Glomerular endothelial cell (primary cell): ENCODE measurements around the gene NTRK1. TPM values are rescaled to one million over a fixed set of nuclear protein-coding genes. Genes with fewer than 3 reads are reported as not detected.

ENCODE experiments used
- DNase-seq: peaks from one replicate; pipeline ENCODE4 v3.0.0-alpha.2; 2011; ENCODE audit warnings: low read depth, low spot score; ENCODE audit errors: extremely low read depth
- total RNA-seq: library from RNA; depleted of rRNA; stranded (reverse); fragments of >200 nt; gene quantifications from 2 replicates; pipeline ENCODE4 v1.2.3, GENCODE V29; 2015

NTRK1 gene
- total RNA-seq, 1 donor from 2014 or later = 0.41 TPM

DNA sequence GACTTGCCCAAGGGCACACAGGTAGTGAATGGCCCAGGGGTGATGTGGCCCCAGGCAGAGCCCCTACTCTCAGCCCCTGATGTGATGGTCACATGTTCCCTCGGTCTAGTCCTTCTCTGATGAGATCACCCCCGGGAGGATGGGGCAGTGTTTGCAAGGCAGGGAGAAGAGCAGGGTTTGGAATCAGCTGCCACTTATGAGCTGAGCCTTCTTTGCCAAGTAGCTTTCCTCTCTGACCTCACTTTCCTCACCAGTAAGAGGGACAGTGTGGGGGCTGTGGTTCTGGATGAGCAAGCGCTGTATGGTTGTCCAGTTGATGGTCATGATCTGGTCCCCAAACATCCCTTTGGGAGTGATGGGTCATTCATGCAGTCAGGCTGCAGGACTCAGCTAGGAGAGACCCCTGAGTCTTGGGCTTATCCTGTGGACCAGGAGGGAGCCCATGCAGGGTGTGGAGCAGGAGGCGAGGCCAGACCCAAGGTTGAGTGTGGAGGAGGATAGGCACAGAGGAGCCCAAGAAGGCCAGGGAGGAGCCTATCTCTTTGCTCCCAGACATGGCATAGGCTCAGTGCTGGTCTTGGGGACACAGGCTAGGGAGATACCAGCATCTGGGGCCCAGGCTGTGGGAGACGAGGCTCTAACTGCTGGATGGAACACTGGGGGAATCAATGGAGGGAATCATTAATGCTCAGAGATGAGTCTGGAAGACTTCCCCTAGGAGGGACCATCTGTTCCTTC is 16.9 kb downstream of the NTRK1 start:
- DNase-seq = no peak

DNA sequence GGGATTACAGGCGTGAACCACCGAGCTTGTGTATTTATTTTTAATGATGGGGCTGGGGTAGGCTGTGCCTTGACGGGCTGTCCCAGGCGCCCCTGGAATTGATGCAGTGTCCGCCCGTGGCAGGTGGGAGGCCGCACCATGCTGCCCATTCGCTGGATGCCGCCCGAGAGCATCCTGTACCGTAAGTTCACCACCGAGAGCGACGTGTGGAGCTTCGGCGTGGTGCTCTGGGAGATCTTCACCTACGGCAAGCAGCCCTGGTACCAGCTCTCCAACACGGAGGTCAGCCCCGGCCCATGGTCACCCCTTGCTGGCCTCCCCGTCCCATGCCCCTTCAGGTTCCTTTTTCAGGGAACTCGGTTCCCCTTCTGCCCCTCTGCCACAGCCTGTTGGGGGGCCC is 19.2 kb downstream of the NTRK1 start:
- no peak for DNase-seq

DNA sequence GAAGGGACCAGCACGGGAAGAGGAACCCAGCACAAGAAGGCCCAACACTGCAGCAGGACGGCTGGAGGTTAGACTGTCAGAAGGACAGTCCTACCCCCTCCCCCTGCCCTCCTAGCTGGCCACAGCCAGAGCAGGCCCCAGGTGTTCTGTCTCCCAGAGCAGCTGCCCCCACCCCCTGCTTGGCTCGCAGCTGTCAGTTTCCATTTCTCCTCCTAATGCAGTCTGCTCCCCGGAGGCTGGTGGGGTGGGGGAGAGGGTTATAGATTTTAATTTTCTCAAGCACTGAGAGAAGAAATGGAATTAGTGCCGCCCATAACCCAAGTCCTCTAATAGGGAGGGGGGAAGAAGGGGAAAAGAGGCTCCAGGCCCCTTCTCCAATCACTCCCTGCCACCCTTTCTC is 19.8 kb downstream of the NTRK1 start:
- no peak for DNase-seq

DNA sequence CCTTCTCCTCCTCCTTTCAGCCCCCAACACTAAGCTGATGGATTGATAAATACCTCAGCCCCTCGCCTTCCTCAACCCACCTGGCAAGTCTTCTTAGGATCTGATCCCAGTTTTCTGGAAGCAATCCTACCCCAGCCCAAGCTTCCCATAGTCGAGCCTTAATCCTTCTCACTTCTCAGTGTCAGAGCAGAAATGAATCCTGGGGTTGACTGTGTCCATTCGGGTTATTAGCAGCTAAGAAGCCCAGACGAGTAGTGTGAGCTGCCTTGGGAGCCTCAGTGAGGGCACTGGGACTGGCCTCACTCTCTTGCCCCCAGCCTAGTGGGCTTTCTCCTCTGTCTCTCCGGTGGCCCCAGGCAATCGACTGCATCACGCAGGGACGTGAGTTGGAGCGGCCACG is 20.4 kb downstream of the NTRK1 start:
- DNase-seq = no peak

DNA sequence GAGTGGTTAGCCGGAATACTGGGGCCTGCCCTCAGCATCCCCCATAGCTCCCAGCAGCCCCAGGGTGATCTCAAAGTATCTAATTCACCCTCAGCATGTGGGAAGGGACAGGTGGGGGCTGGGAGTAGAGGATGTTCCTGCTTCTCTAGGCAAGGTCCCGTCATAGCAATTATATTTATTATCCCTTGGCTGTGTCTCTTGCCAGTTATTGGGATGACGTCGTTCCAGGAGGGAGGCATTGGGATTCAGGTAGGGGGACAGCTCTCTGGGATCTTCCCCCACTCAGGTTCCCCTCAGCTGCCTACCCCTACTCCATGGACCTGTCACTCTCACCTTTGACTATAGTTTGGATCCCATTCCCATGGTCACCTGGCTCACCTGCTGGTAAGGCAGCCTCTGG is 21.0 kb downstream of the NTRK1 start:
- DNase-seq = no peak

DNA sequence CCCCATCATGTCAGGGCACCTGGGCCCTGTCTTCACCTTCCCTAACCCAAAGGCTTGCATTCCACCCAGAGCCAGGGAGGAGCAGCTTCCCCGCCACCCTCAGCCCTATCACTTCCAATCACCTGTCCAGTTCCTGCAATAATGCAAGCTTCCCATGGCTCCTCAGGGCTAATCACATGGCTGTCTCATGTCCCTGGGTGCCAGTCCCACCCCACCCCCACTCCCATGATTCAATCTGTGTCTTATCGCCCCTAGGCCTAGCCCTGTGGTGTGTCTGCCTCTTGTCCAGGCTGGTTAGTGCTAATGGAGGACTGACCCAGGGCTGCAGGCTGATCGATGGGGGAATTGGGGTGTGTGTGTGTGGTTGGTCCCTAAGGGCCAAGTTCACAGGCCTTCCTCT is 21.9 kb downstream of the NTRK1 start:
- DNase-seq = no peak

DNA sequence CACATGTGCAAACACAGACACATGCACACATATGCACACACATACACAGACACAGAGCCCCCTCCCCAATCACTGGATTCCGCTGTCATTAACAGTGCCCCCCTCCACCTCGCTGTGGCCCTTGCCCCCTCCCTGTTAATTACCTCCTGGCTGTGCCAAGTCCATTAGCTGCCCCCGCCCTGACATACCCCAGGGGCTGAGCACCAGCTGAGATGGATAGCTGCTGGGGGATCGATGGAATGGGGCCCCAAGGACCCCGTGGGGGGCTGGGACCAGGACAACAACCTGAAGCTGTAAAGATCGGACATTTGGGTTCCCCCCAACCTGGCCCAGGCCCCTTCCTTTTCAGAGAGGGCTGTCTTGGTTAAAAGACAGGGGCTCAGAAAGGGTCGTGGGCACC is 23.3 kb downstream of the NTRK1 start:
- no peak for DNase-seq

DNA sequence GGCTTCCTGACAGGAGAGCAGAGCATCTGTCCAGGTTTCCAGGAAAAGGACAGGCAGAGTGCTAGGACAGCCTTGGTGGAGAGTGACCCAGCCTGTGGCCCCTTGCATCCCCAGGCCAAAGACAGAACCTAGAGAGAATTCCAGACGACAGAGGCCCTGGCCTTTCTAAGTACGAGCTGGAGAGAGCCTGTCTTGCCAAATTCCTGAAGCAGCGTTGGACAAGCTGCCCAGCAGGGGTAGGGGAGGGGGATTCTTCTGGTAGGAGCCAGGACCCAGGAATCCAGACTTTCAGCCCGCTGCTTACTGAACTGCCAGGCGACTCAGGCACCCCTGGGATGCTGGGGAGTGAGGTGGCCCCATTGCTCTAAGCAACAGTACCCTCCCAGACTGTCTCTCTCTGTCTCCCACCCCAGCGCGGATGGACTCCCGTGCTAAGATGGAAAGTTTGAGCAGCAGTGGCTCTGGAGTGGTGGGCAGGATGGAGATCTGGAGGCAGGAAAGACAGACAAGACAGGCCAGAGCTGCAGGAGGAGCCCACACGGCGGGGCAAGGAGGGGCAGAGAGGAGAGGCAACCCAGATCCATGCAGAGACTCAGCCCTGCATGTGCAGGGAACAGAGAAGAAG is 24.0 kb downstream of the NTRK1 start:
- DNase-seq = no peak

DNA sequence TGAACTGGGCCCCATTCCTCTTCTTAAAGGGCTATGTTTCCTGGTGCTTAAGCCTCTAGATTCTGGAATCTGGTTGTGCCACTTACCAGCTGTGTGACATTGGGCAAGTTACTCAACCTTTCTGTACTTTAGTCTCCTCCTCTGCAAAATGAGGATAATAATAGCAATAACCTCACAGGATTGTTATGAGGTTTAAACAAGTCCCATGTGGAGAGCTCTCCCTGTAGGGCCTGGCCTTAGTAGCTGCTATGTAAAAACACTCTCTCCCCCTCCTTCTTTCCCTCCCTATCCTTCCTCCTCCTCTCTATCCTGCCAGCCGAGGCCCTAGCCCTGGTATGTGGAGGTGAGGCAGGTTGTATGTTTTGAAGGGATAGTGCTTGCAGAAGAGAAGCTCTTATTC is 24.6 kb downstream of the NTRK1 start:
- no peak for DNase-seq

DNA sequence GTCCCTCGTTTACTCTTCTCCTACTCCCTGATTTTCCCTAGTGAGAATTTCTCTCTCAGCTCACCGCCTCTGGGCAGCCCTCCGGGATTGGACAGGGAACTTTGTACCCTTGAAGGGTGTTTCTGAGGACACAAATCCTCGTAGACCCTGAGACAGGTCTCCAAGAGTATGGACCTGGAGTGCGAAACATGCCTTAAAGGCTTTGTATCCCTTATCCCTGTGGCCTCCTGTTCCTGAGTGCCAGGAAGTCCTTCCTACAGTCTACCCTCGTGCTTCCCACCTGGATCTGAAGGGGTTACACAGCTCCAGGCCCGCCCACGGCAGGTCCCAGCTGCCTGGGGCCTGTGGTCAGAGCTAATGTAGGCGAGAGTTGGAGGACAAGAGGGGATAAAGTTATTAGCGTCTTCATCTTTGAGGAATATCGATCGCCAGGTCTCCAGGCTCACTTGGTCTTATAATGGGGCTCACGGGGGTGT is 25.3 kb downstream of the NTRK1 start:
- DNase-seq = no peak

DNA sequence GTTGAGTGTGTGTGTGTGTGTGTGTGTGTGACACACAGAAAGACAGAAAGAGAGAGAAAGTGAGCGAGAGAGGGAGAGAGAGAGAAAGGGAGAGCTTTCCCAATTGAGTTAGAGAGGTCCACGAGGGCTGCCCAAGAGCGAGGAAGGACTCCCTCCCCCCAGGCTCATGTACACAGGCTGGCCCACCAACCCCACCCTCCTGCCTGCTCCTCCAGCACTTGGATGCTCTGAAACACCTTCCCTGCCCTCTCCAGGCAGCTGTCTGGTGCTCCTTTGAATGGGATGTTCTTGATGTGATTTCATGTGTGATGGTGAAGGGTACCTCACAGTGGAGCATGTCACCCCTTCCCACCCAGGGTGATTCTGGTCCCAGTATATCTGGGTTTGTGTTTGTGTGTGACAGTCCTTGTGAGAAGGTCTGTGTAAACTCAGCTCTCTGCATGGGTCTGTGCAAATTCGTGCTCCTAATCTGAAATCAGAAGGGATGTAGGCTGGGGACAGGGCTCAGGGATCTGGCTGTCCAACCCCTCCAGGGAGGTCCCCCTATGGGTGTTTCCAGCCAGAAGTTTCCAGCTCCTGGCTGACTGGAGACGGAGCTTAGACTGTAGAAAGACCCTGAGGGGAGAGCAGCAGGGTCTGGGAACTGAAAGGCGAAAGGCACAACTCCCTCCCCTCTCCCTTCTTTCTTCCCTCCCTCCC is 26.1 kb downstream of the NTRK1 start:
- DNase-seq = no peak

DNA sequence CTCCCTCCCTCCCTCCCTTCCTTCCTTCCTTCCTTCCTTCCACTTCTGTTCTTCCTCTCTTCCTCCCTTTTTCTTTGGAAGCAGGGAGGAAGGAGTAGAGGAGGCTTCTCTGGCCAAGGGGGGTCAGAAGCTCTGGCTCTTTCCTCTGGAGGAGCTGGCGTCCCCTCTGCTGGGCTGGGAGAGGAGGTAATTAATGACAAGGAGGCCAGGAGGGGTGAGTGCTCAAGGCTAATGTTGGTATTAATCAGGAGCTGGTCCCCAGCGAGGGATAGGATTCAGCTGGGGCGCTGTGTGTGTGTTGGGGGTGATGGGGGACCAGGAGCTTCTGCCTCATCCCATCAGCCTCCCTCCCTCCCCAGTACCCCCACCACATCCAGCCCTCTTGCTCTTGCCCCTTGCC is 26.7 kb downstream of the NTRK1 start:
- DNase-seq = no peak

DNA sequence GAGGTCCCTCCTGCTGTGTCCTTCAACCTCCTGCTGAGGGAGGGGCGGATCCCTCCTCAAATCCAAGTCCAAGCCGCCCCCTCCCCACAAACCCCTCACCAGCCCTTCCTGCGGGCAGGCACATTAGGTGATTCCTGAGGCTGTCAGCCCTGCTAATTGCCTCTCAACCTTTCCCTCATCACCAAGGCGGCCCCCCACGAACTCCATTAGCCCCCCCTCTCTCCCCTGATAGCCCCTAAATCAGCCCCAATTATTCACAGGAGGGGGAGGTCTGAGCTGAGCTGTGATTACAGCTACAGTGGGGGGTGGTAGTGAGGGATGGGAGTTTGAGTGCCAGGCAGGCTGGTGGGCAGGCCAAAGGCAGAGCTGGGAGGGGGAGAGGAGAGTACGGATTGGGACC is 27.1 kb downstream of the NTRK1 start:
- DNase-seq = no peak

DNA sequence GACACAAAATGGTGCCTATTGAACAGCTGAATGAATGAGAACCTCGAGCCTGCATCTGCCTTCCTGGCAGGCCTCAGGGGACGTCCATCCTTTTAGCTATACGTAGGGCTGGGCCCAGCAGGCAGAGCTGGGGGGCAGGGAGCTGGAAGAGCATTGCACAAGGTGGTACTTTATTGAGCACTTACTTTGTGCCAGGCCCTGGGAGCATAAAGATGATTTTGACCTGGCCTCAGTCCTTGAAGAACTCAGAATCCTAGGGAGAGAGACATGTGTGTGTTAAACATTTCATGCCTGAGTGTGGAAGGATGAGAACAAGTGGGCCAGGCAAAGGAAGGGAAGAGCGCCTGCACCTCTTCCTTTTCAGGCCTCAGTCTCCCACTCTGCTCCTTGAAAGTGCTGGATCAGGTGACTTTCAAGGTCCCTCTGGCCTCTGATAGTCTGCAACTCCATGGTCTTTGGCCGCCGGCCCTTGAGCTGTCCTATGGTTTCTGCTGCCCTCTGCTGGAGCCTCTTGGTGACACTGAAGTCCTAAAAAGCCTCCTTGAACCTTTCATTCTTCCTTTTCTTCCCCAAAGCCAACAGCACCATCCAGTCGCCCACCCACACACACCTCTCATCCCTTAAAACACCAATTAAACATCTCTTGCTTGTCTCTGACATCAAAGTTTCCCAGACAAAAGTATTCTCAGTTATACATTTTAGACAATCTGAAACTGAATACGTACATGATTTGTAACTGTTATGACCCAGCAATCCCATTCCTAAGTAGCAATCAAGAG is 29.3 kb downstream of the NTRK1 start:
- DNase-seq = peak; percentile 80

DNA sequence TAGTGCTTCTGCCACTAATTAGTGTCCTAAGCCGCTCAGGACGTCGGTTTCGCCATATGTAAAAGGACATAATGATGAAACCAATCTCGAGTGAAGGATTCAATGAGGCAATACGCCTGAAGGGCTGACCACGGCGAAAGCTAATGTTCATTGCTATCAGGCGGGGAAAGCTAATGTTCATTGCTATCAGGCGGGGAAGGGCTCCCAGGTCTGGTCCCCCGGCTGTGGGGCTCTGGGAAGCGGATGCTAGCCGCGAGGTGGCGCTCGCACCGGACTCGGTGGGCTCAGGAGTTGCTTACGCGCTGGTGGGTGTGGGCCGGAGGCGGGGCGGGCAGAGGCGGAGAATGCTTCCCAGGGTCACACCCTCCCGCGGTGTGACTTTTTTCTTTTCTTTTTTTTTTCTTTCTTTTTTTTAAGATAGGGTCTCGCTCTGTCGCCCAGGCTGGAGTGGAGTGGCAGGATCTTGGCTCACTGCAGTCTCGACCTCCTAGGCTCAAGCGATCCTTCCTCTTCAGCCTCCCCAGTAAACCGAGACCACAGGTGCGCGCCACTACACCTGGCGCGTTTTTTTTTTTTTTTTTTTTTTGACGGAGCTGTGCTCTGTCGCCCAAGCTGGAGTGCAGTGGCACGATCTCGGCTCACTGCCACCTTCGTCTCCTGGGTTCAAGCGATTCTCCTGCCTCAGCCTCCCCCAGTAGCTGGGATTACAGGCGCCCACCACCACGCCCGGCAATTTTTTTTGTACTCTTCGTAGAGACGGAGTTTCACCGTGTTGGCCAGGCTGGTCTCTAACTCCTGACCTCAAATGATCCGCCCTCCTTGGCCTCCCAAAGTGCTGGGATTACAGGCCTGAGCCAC is 31.8 kb downstream of the NTRK1 start:
- no peak for DNase-seq

DNA sequence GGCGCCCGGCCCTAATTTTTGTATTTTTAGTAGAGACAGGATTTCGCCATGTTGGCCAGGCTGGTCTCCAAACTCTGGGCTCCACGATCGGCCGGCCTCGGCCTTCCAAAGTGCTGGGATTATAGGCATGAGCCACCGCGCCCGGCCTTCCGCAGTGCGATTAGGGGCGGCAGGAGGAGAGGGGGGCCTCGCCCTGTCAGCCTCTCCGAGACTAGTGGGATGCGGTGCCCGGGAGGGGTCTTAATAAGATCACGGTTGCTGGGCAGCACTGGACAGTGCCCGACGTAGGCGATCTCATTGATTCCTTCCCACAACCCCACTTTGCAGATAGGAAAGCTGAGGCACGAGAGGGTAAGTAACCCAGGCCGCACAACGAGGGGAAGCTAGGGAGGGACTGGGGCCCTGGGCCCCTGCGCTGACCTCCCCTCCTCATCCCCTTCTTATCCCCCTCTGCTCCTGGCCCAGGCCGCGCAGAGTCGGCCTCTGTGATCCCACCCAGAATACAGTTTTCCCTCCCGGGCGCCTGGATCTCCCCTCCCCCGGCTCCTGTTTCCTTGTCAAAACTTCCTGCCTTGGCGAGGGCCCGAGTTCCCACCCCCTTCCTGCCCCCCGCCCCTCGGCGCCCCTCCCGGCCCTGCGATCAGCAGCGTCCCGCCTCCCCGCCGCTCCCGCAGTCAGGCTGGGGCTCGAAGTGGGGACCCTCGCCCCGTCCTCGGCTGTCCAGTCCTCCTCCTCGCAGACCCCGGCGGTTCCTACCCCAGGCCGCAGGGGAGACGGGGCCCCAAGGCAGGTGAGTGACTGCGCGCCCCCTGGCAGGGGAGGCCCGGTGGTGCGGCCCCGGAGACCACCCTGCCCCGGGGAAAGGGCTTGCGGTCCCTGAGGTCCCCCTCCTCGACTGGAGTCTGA is 32.6 kb downstream of the NTRK1 start, which contains the start of gene PEAR1:
PEAR1 (plus strand) TSS at position 671 of the 906 bp plus-strand sequence. CDS start 10,209 bp downstream, outside the sequence.
- no peak for DNase-seq

DNA sequence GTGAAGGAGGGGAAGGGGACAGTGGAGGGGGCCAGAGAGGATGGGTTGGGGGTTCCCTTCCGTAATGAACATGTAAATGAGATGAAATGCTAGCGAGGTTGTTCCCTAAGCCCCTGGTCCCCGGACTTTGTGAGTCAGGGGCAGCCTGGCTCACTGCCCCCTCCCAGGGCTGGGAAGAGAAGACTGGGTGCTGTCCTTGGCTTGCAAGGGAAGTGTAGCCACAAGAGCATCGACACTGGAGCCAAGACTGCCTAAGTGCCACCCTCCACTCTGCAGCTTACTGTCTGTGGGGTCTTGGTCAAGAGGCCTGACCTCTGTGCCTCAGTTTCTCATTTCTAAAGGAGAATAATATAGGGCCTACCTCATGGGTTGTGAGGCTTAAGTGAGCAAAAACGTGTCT is 33.3 kb downstream of the NTRK1 start:
- no peak for DNase-seq

DNA sequence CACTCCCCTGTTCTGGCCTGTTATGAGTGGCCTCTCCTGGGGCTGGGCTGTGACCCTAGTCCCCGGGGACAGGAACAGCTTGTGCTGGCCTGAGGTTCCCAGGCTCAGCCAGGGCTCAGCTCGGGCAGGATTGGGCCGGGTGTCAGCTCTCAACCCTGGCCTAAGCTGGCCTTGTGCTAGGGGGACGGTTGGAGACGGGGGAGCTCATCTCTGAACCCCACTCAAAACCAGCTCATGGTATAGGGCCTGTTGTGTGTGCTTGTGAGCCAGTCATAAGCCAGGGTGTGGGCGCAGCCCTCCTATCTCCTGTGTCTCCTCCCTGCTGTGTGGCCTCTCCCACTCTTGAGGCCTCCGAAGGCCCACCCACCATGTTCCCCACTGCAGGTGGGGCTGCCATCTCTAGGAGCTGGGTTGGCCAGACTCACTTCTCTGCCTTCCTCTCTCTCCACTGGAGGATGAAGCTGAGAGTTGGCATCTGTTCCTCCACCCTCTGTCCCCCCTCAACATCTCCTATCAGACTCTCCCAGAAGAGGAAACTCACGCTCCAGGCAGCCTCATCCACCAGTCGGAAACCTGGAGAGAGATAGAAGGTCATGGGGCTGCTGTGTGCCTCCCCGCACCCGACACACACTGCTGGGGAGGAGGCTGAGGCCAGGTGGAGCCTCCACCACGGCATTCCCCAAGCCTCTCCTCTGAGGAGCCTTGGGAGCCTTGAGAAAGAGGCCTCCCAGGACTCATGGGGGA is 34.2 kb downstream of the NTRK1 start:
- DNase-seq = no peak
